Middle frontal gyrus (tissue), 1 donor: ENCODE data around the gene IFNGR2.

ENCODE experiments used
- DNase-seq: peaks from one replicate; pipeline ENCODE4 v3.0.0-alpha.2; 2015; ENCODE audit warnings: low spot score; ENCODE audit errors: extremely low spot score

IFNGR2 gene

DNA sequence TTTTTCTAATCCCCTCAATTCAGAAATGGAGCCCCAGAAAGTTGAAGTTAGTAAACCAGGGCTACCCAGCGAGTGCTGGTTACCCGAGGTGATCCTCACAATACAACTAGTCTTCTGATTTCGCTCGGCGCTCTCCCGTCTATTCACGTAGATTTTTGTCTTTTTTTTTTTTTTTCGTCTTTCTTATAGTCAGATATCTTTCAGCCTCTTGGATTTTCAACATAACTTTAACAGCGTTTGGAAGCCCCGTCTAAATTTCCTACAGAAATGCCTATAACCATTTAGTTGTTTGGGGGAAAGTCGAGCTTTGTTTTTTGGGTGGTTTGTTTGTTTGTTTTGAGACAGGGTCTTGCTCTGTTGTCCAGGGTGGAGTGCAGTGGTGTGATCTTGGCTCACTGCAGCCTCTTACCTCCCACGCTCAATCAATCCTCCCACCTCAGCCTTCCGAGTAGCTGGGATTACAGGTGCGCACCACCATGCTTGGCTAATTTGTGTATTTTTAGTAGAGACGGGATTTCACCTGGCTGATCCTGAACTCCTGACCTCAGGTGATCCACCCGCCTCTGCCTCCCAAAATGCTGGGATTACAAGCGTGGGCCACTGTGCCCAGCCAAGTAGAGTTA, 77.4 kb downstream of the IFNGR2 start:
- no peak for DNase-seq

DNA sequence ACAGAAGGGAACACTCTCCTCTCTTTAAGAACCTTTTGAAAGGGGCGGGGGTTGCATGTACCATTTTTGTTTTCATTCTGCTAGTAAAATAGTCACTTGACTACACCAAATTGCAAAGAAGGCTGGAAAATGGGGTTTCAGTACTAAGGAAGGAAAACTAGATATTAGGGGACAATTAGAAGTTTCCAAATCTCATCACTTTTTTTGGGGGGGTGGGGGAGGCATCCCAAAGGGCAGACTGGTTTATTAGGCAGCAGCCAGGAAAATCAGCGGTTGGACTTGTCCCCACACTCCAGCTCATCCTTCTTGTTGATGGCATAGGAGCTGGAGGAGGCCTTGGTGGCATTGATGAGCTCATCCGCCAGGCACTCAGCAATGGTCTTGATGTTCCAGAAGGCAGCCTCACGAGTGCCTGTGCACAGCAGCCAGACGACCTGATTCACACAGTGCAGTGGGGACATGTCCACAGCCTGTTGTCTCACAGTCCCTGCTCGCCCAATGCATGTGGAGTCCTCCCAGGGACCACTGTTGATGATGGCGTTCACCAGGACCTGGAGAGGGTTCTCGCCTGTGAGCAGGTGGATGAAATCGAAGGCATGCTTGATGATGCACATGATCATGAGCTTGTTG, 78.2 kb downstream of the IFNGR2 start:
- no peak for DNase-seq
